ENCODE data around the gene CA9. TPM values are rescaled to one million over a fixed set of nuclear protein-coding genes. Genes with fewer than 3 reads are reported as not detected.

CA9 gene
- total RNA-seq, 1 donor from 2014 or later = 3.2 TPM

GRCh38 chr9:35687306-35687705 is 13.6 kb downstream of the CA9 start:
- Histone ChIP-seq H3K36me3 (ENCODE audit: control insufficient read depth, insufficient read depth, low read length) (peaks cover 20% of the 10 kb centered on the region), H3K4me3 (ENCODE audit: low read depth, low read length) (no peak overlapping the region)
- FAIRE-seq = no peak

GRCh38 chr9:35687972-35688557 is 14.3 kb downstream of the CA9 start:
- no peak for TF ChIP-seq CTCF (IDR thresholded peaks at IDR 0.05; ENCODE audit: insufficient read depth, low read length, severe bottlenecking)
- no peak for DNase-seq (ENCODE audit: low read depth)
- Histone ChIP-seq H3K4me3 (ENCODE audit: low read depth, low read length) (no peak overlapping the region), H3K36me3 (ENCODE audit: control insufficient read depth, insufficient read depth, low read length) (peaks cover 18% of the 10 kb centered on the region), H3K27me3 (ENCODE audit: control insufficient read depth, insufficient read depth, low read length) (no peaks in the 10 kb centered on the region)
- no peak for FAIRE-seq

More at GRCh38 chr9:35687306-35687705, 13.6 kb downstream of the CA9 start:
- no peak for TF ChIP-seq CTCF (IDR thresholded peaks at IDR 0.05; ENCODE audit: insufficient read depth, low read length, severe bottlenecking)
- DNase-seq (ENCODE audit: low read depth) = no peak
- H3K27me3 ChIP-seq (ENCODE audit: control insufficient read depth, insufficient read depth, low read length) = no peaks in the 10 kb centered on the region

- H3K36me3 ChIP-seq (ENCODE audit: control insufficient read depth, insufficient read depth, low read length) = peaks cover 14% of the 10 kb centered on the region
- peak overlapping the region; percentile 65 for H3K4me3 ChIP-seq (ENCODE audit: low read depth, low read length)
- no peaks in the 10 kb centered on the region for H3K27me3 ChIP-seq (ENCODE audit: control insufficient read depth, insufficient read depth, low read length)
- DNase-seq (ENCODE audit: low read depth) = peak; percentile 89
- no peak for TF ChIP-seq CTCF (IDR thresholded peaks at IDR 0.05; ENCODE audit: insufficient read depth, low read length, severe bottlenecking)
- FAIRE-seq = no peak
These were observed 15.1 kb downstream of the CA9 start for GRCh38 chr9:35688558-35689541.

GRCh38 chr9:35689542-35690293 is 16.0 kb downstream of the CA9 start, which contains the start of gene TPM2:
Gene TPM2, minus strand, starts transcription at chr9:35689925. Its CDS starts 108 bp downstream, at chr9:35689817.
- Histone ChIP-seq H3K27me3 (ENCODE audit: control insufficient read depth, insufficient read depth, low read length) (no peaks in the 10 kb centered on the region), H3K36me3 (ENCODE audit: control insufficient read depth, insufficient read depth, low read length) (peaks cover 12% of the 10 kb centered on the region), H3K4me3 (ENCODE audit: low read depth, low read length) (peak within 1 kb of the TSS; percentile 65)
- FAIRE-seq (no peak), DNase-seq (ENCODE audit: low read depth) (no peak)
- no peak for TF ChIP-seq CTCF (IDR thresholded peaks at IDR 0.05; ENCODE audit: insufficient read depth, low read length, severe bottlenecking)

GRCh38 chr9:35690294-35690613 is 16.5 kb downstream of the CA9 start:
- FAIRE-seq = no peak
- Histone ChIP-seq H3K36me3 (ENCODE audit: control insufficient read depth, insufficient read depth, low read length) (peaks cover 10% of the 10 kb centered on the region), H3K27me3 (ENCODE audit: control insufficient read depth, insufficient read depth, low read length) (no peaks in the 10 kb centered on the region), H3K4me3 (ENCODE audit: low read depth, low read length) (peak overlapping the region; percentile 65)
- no peak for DNase-seq (ENCODE audit: low read depth)
- TF ChIP-seq CTCF (IDR thresholded peaks at IDR 0.05; ENCODE audit: insufficient read depth, low read length, severe bottlenecking) = no peak

All from bronchial epithelial cell (primary cell).